Adrenal gland (tissue), 5 donors: Measurements from ENCODE around the gene PRELID1.

ENCODE experiments used
- CTCF ChIP-seq, 6 experiments: fragments of 450-650 bp in 4 of 6; fragments of 200-600 bp in 2 of 6; sonication (generic) in 1 of 6; IDR thresholded peaks; 1 replicate in 5 of 6; 2 replicates in 1 of 6; pipeline versions ENCODE4 v1.5.1 to v1.8.0; 2016 to 2021; ENCODE audit warnings: antibody characterized with exemption in 6 of 6, mild to moderate bottlenecking in 2 of 6, moderate library complexity in 1 of 6
- POLR2A ChIP-seq, 2 donors: fragments of 450-650 bp; IDR thresholded peaks; one replicate each; pipeline ENCODE4 v1.6.1; 2017; ENCODE audit warnings: antibody characterized with exemption in 2 of 2, mild to moderate bottlenecking in 2 of 2, moderate library complexity in 1 of 2
- donor health status: DM: no; HTN: no; CAD: no.

DNA sequence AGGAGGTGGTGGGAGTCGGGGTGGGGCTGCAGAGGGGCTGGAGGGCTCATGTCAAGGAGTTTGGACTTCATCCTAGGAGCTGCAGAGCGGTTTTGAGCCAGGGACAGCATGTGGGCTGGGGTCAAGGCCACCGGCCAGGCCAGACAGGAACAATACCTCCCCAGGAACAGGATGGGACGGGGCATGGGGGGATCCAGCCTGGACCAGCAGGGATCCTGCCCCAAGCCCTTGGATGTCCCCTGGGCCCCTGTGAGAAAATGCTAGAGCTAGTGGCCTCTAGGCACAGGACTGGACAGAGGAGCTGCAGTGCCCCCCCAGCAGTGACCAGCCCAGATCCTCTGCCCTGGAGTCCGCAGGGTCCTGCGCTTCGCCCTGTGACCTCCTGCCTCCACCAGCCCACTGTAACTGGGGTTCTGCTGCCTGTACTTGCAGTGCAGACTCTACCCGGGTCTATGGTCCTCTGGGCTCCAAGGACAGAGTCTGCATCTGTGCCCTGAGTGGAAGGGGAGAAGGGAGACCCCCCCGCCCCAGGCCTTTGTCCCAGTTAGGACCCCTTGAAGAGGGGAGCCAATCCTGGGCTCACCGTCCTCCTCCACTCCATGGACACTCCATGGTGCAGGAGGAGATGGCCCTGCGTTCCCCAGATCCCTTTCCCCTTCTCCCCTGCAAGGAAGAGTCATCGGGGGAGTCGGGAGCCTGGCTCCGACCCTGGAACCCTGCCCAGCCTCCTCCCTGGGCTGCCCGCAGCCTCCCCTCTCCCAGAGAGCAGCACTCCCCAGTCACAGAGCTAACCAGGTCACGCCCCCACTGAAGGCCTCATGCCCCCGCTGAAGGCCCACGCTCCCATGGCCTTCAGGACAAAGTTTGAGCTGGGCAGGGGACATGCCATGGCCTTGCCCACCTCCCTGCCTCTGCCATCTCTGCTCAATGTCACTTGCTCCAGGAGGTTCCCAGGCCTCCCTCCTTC, 11.1 kb downstream of the PRELID1 start:
- TF ChIP-seq CTCF (IDR thresholded peaks at IDR 0.05) (no peak), POLR2A (IDR thresholded peaks at IDR 0.05) (no peak)
